MM.1S (cell line): Measurements from ENCODE around the gene SPAG16.

Experiments used
- DNase-seq: peaks from one replicate; pipeline ENCODE4 v3.0.0-alpha.2; 2015
- H2AFZ ChIP-seq: fragments of 300-600 bp; sonication (generic); 2 replicates; pipeline ENCODE4 v1.6.0; 2016; ENCODE audit warnings: antibody characterized with exemption, low read length
- H3F3A ChIP-seq: fragments of 300-600 bp; sonication (generic); 2 replicates; pipeline ENCODE4 v1.6.1; 2016; ENCODE audit warnings: mild to moderate bottlenecking, antibody characterized with exemption, low read length, moderate library complexity, mixed read lengths; ENCODE audit not compliant: insufficient read depth
- H3K27ac ChIP-seq: fragments of 300-600 bp; sonication (generic); 2 replicates; pipeline ENCODE4 v1.5.1; 2016; ENCODE audit warnings: mild to moderate bottlenecking, low read length
- H3K27me3 ChIP-seq: fragments of 300-600 bp; sonication (generic); replicated peaks from 2 replicates; pipeline ENCODE4 v1.6.0; 2016; ENCODE audit warnings: low read length; ENCODE audit not compliant: insufficient read depth
- H3K36me3 ChIP-seq: fragments of 300-600 bp; sonication (generic); replicated peaks from 2 replicates; pipeline ENCODE4 v1.6.1; 2016; ENCODE audit warnings: mild to moderate bottlenecking, low read length, mixed read lengths; ENCODE audit not compliant: insufficient read depth
- H3K4me1 ChIP-seq: fragments of 300-600 bp; sonication (generic); 2 replicates; pipeline ENCODE4 v1.6.1; 2016; ENCODE audit warnings: low read length, mixed read lengths
- H3K4me2 ChIP-seq: fragments of 300-600 bp; sonication (generic); 2 replicates; pipeline ENCODE4 v1.6.0; 2016; ENCODE audit warnings: low read depth, low read length
- H3K4me3 ChIP-seq: fragments of 300-600 bp; sonication (generic); 2 replicates; pipeline ENCODE4 v1.5.1; 2016; ENCODE audit warnings: low read length, mixed read lengths
- H3K79me2 ChIP-seq: fragments of 300-600 bp; sonication (generic); 2 replicates; pipeline ENCODE4 v1.6.1; 2016; ENCODE audit warnings: mixed run types, low read length, mixed read lengths
- H3K9ac ChIP-seq: fragments of 300-600 bp; sonication (generic); 2 replicates; pipeline ENCODE4 v1.6.1; 2016; ENCODE audit warnings: low read length, mixed read lengths
- H3K9me2 ChIP-seq: fragments of 300-600 bp; sonication (generic); replicated peaks from 2 replicates; pipeline ENCODE4 v1.6.1; 2016; ENCODE audit warnings: mild to moderate bottlenecking, low read length, mixed read lengths; ENCODE audit not compliant: insufficient read depth
- H3K9me3 ChIP-seq: fragments of 300-600 bp; sonication (generic); replicated peaks from 2 replicates; pipeline ENCODE4 v1.6.1; 2016; ENCODE audit warnings: mild to moderate bottlenecking, low read length, mixed read lengths; ENCODE audit not compliant: insufficient read depth
- H4K20me1 ChIP-seq: fragments of 300-600 bp; sonication (generic); 2 replicates; pipeline ENCODE4 v1.6.1; 2016; ENCODE audit warnings: mild to moderate bottlenecking, low read length, moderate library complexity, mixed read lengths; ENCODE audit not compliant: insufficient read depth
- CTCF ChIP-seq: fragments of 300-600 bp; sonication (generic); IDR thresholded peaks from 2 replicates; pipeline ENCODE4 v1.5.1; 2016; ENCODE audit warnings: antibody characterized with exemption, low read length, mixed read lengths
- EZH2 ChIP-seq: fragments of 300-600 bp; sonication (generic); optimal IDR thresholded peaks from 2 replicates; pipeline ENCODE3; 2017; ENCODE audit warnings: low read depth, mild to moderate bottlenecking, antibody characterized with exemption, low read length, mixed read lengths
- EZH2phosphoT487 ChIP-seq: fragments of 300-600 bp; sonication (generic); IDR thresholded peaks from 2 replicates; pipeline ENCODE4 v1.6.1; 2018; ENCODE audit warnings: antibody characterized with exemption, low read length

SPAG16 gene

DNA sequence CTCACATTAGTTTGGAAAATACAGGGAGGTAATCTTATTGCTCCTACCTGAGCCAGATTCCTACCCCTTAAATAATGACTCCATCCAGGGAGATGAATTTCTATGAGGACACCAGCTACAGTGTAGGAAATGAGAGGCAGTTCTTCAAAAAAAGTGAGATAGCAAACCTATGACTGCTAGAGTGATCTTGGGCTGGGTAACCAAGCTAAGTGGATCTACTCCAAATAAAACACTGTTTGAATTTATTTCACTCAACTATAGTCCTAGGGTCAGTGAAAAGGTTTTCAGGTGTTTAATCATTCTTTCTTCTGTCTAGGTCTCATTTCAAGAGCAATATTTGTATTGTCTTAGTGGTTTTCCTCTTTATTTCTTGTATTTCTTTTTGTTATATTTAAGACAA is 854.5 kb downstream of the SPAG16 start:
- H2AFZ ChIP-seq: no peak overlapping the region

DNA sequence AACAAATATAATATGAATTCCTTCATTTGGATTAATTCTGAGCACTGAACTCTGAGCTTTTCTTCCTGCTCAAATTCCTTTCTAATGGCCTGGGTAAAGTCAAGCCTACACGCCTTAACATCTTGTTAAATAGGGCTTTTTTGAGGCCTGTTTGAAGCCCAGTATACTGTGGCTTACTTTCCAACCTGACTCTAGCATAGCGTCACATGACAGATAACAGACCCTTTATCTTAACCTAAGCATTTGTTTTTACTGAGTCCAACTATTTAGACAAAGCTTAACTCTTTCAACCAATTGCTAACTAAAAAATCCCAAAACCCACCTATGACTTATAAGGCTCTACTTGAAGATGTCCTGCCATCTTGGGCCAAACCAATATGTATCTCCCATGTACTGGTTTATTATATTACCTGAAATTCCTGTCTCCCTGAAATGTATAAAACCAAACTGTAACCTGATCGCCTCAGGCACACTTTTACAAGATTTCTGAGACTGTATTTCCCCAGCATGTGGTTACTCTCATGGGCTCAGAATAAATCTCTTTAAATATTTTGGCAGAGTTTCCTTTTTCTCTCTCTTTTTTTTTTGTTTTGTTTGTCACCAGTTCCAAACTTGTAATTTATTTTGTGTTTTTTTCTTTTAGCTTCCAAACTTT is 855.5 kb downstream of the SPAG16 start:
- Histone ChIP-seq H3K9me2 (no peaks in the 10 kb centered on the region), H3K9me3 (no peaks in the 10 kb centered on the region), H3K36me3 (no peaks in the 10 kb centered on the region), H3K79me2 (no peaks in the 10 kb centered on the region), H4K20me1 (no peaks in the 10 kb centered on the region), H3K9ac (no peak overlapping the region), H3K4me2 (no peak overlapping the region), H3K4me3 (no peak overlapping the region), H3K27ac (no peak overlapping the region), H3K4me1 (no peaks in the 10 kb centered on the region), H3K27me3 (no peaks in the 10 kb centered on the region), H3F3A (no peaks in the 10 kb centered on the region), H2AFZ (no peak overlapping the region)
- no peak for DNase-seq
- TF ChIP-seq CTCF: no peak
- TF ChIP-seq EZH2: no peak
- TF ChIP-seq EZH2phosphoT487: no peak

More for the DNA sequence above, 854.5 kb downstream of the SPAG16 start:
- no peaks in the 10 kb centered on the region for H3K9me2 ChIP-seq
- no peaks in the 10 kb centered on the region for H3F3A ChIP-seq
- H3K9ac ChIP-seq: no peak overlapping the region
- H3K4me3 ChIP-seq: no peak overlapping the region
- TF ChIP-seq EZH2 (no peak), CTCF (no peak), EZH2phosphoT487 (no peak)
- H3K36me3 ChIP-seq: no peaks in the 10 kb centered on the region
- DNase-seq: no peak
- H3K9me3 ChIP-seq: no peaks in the 10 kb centered on the region
- H3K27ac ChIP-seq: no peak overlapping the region
- H3K4me1 ChIP-seq: no peaks in the 10 kb centered on the region
- H3K27me3 ChIP-seq: no peaks in the 10 kb centered on the region
- H3K4me2 ChIP-seq: no peak overlapping the region
- H3K79me2 ChIP-seq: no peaks in the 10 kb centered on the region
- no peaks in the 10 kb centered on the region for H4K20me1 ChIP-seq

DNA sequence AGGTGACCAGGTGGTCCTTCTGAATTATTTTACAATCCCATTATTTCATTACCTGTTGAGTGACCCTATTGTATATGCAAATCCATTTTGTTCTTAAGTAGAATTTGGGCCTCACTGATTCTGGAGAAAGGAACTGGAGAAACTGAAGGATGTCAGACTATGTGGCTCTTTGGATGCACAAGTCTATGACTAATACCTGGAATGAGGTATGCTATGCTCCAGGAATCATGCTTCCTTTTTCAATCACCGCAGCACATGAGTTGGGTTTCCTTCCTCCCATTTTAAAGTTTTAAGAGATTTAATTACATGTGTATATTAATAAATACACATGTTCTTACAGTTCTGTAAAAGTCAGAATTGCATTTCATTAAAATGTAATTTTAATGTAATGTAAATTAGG is 872.7 kb downstream of the SPAG16 start:
- Histone ChIP-seq H3K9me2 (no peaks in the 10 kb centered on the region), H3K9ac (no peak overlapping the region), H3F3A (no peaks in the 10 kb centered on the region), H3K27ac (no peak overlapping the region), H3K36me3 (no peaks in the 10 kb centered on the region), H2AFZ (no peak overlapping the region), H3K79me2 (no peaks in the 10 kb centered on the region), H3K4me3 (no peak overlapping the region), H3K27me3 (no peaks in the 10 kb centered on the region), H3K9me3 (no peaks in the 10 kb centered on the region), H3K4me1 (no peaks in the 10 kb centered on the region), H3K4me2 (no peak overlapping the region), H4K20me1 (no peaks in the 10 kb centered on the region)
- no peak for TF ChIP-seq CTCF
- no peak for DNase-seq
